Left colon (tissue), 2 donors: ENCODE data around the gene UBASH3A. TPM values are rescaled to one million over a fixed set of nuclear protein-coding genes. Genes with fewer than 3 reads are reported as not detected.

Experiments
- ATAC-seq: fragments of 200-7000 bp; cut with Tn5 transposase; one replicate; pipeline ENCODE4 v1.9.1; 2020; ENCODE audit warnings: mild to moderate bottlenecking, moderate library complexity
- DNase-seq, 2 donors: peaks; one replicate each; pipeline ENCODE4 v3.0.0-alpha.2; 2020
- intact Hi-C, 2 donors: fragments of 100-400 bp; cut with DNase I in 1 of 2; cut with micrococcal nuclease in 1 of 2; formaldehyde crosslinking; loops; one replicate each; pipeline versions ENCODE4 v1.11.2 to v1.14.0; 2022; cut with DNase I, micrococcal nuclease
- total RNA-seq, 2 donors: library from RNA; stranded (reverse); fragmentation: NEBNext Ultra II Directional; extraction: Animal tissue kit (Norgen Biotek cat#: 25700); gene quantifications; one replicate each; pipeline ENCODE4 v1.2.1, GENCODE V29; 2021
- donor health status: DM: no; HTN: no; CAD: no.
- donor health status: DM: yes; HTN: yes; CAD: no.

The UBASH3A gene
- total RNA-seq, 2 donors from 2014 or later, result 0.67 to 1.0 TPM

GRCh38 chr21:42373908-42374455, 29.7 kb upstream of the UBASH3A start:
- DNase-seq, result no peak
- no peak for ATAC-seq
- intact Hi-C loops, result no loop called here

- intact Hi-C loops, result no loop called here
- ATAC-seq (no peak), DNase-seq (no peak)
These were observed 29.2 kb upstream of the UBASH3A start for GRCh38 chr21:42374457-42374856.

DNA sequence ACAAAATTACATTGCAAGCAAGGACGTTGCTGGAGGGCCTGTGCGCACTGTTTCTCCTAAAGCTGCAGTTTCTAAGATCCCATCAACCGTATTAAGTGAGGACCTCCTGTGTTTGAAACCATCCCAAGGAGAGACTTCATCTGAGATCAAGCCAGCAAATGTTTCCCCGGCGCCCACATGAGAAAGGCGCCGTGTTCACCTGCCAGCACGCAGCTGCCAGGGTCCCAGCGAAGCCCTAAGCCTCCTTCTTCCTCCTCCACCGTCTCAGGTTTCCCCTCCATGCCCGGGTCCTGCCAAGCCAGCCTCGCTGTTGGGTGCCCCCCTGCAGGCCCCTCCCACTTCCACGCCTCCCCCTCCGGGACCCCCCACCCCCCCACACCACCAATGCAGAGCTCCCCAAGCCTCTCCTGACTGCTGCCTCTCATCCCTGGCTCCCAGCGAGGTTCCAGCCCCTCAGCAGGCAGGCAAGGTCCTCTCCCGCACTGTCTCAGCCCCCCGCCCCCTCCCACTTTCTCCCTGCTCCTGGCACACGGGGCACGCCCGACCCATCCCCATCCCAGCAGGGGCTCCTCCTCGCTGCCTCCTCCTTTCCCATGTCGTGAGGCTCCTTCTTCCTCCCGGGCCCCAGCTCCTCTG, 28.7 kb upstream of the UBASH3A start:
- no peak for ATAC-seq
- no peak for DNase-seq
- intact Hi-C loops, result no loop called here

- ATAC-seq, result peak; percentile 83
- intact Hi-C loops, result no loop called here
- DNase-seq, result peak; percentile 70 to 75
These were observed 28.2 kb upstream of the UBASH3A start for GRCh38 chr21:42375506-42375905.

DNA sequence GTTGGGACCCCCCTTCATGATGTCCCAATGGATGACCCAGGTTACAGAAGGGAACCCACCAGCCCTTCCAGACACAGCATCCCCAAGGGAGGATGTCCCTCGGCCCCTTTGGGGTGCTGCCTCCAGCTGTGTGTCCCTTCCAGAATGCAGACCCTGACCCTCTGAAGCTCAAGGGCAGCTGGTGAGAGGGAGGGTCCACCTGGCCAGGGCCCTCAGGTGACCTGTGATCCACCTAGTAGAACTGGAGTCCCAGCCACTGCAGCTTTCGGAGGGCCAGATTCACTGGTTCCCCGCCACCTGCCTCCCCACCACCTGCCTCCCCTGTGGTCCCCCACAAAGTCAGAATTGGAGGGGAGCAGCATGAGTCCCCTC, 27.8 kb upstream of the UBASH3A start:
- ATAC-seq (no peak), DNase-seq (peak; percentile 14 to 22)
- intact Hi-C loops, result no loop called here

DNA sequence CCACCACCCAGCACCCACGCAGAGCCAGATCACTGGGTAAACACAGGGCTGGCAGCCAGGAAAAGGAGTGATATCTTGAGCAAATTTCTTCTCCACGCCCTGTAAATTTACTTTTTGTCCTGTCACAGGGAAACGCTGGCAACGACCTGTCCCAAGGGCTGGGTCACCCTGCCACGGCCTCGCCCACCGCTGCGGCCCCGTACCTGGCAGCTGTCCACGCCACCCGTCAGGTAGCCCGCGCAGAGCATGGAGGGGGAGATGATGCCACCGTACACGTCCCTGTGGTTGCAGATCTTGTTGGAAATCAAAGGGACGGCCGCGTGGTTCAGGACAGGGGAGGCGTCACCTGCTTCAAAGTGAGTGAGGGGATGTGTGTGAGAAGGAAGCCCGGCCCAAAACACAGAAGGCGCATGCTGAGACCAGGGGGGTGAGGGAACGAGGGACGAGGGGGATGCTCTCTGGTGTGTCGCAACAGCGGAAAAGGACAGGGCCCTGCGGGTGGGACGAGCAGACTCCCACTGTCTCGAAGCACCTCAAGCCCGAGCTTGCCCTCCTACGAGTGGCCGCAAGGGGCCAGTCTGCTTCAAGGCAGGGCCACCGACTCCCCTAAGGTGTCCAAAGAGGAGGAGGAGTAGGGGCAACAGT, 27.2 kb upstream of the UBASH3A start:
- DNase-seq (peak in 1 of 2 donors; percentile 62), ATAC-seq (peak; percentile 60)
- intact Hi-C loops, result no loop called here

- ATAC-seq (no peak), DNase-seq (peak in 1 of 2 donors; percentile 23)
- intact Hi-C loops, result no loop called here
These were observed 26.3 kb upstream of the UBASH3A start for GRCh38 chr21:42377211-42377950.

DNA sequence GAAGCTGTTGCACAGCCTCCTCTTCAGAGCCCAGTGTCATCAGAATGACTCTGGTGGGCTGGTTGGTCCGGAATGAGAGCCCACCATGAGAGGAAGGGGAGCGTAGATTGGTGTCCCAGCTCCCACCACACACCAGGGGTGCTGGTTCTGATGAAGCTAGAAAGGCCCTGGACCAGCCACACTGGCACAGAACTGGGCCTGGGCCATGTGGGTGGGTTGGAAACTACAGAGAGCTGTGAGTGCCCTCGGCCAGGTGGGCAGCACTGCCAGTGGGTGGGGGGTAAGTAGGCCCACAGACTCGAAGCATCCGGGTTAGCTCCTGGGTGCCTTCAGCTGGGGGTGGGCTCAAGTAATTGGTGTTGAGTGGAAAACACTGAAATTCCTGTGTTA, 25.8 kb upstream of the UBASH3A start:
- DNase-seq (peak in 1 of 2 donors; percentile 16), ATAC-seq (no peak)
- intact Hi-C loops, result no loop called here

GRCh38 chr21:42378418-42378817, 25.3 kb upstream of the UBASH3A start:
- DNase-seq (no peak), ATAC-seq (no peak)
- intact Hi-C loops, result no loop called here

GRCh38 chr21:42379426-42380215, 24.1 kb upstream of the UBASH3A start:
- intact Hi-C loops, result no loop called here
- peak in 1 of 2 donors; percentile 22 for DNase-seq
- ATAC-seq, result no peak

- ATAC-seq (peak; percentile 72), DNase-seq (peak; percentile 72 to 79)
- intact Hi-C loops, result no loop called here
These were observed 22.2 kb upstream of the UBASH3A start for GRCh38 chr21:42381347-42381984.

- DNase-seq (no peak), ATAC-seq (no peak)
- intact Hi-C loops, result no loop called here
These were observed 20.8 kb upstream of the UBASH3A start for GRCh38 chr21:42382915-42383314.

DNA sequence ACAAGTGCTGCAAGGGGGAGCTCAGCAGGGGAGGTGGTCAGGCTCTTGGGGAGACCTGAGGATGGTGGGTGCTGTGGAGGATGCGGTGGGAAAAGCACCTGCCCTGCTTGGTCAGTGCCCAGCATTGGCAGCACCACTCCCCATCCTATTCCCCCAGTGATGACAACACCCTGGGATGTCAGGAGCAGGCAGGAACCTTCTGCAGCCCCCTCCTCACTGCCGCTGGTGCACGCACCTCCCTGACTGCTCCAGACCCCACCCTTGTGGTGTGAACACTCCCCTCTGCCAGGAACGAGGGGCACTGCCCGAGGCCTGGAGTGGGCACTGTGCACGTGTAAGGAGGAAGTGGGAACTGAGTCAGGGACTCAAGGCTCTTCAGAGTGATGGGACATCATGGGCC, 20.4 kb upstream of the UBASH3A start:
- ATAC-seq (no peak), DNase-seq (no peak)
- intact Hi-C loops, result no loop called here

DNA sequence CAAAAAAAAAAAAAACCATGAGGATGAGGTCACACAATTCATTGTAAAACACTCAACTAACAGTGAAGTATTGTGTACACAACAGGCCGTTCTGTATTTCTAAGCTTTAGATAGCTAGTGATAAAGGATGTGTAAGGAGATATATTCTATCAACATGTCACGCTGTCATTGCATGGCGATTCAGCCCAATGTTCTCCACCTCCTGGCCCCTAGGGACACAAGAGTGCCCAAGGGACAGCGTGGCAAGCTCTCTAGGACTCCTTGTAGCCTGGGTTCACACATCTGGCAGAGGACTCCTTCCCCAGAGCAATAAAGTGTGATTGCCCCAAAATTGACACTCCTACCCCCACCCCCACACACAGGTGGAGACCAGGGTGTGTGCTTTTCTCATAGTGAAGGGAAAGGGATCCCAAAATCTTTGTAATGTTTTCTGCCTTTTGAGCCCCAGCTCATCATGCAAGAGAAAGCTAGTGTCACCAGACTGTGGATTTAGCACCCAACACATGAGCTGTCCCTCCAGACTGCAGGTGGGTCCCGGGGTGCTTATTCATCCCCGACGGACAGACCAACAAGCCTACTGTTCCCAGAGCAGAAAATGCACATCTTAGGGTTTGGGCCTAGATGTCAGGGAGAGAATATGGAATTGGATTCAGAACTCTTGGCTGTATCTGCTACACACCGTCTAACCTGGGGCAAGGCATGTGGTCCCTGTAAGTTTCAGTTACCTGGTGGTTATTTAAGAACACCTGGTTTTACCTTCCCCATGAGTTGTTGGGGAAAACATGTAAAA, 19.4 kb upstream of the UBASH3A start:
- DNase-seq (peak in 1 of 2 donors; percentile 34), ATAC-seq (peak; percentile 35)
- intact Hi-C loops, result no loop called here

DNA sequence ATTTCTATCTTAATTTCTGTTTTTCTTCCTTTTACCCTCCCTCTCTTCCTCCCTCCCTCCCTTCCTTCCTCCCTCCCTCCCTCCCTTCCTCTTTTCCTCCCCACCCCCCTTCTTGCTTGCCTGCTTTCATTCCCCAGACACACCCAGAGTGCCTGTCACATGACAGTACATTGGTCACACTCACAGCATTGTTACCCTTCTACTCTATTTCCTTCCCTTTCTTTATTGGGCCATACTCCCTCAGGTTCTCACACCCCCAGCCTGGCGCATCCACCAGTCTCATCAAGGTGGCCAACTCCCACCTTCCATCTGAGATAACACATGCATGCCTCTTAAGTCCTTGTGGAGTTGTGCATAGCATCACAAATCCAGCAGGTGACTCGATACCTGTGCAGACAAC, 18.7 kb upstream of the UBASH3A start:
- intact Hi-C loops, result no loop called here
- ATAC-seq (peak; percentile 76), DNase-seq (peak; percentile 56 to 74)

GRCh38 chr21:42385619-42386018, 18.1 kb upstream of the UBASH3A start:
- DNase-seq (peak in 1 of 2 donors; percentile 23), ATAC-seq (no peak)
- intact Hi-C loops, result no loop called here

GRCh38 chr21:42386034-42386591, 17.6 kb upstream of the UBASH3A start:
- ATAC-seq (peak; percentile 23), DNase-seq (peak in 1 of 2 donors; percentile 35)
- intact Hi-C loops, result no loop called here

- DNase-seq (peak in 1 of 2 donors; percentile 11), ATAC-seq (no peak)
- intact Hi-C loops, result no loop called here
These were observed 16.5 kb upstream of the UBASH3A start for GRCh38 chr21:42387164-42387563.
